Sigmoid colon (tissue), 7 donors: ENCODE results near the gene ICAM3. TPM values are rescaled to one million over a fixed set of nuclear protein-coding genes. Genes with fewer than 3 reads are reported as not detected.
A peak's percentile ranks its signal among the peaks of the same experiment; 100 is the strongest.

Source experiments
- DNase-seq: peaks from one replicate; pipeline ENCODE4 v3.0.0-alpha.2; 2019
- H3K27ac ChIP-seq, 4 donors: fragments of 200-600 bp; sonication (generic); one replicate each; pipeline ENCODE4 v1.5.1; 2016 to 2019; ENCODE audit warnings: mild to moderate bottlenecking in 1 of 4
- H3K27me3 ChIP-seq, 3 donors: fragments of 200-600 bp; sonication (generic); one replicate each; pipeline ENCODE4 v1.5.1; 2019; ENCODE audit warnings: mild to moderate bottlenecking in 1 of 3
- H3K36me3 ChIP-seq, 4 donors: fragments of 200-600 bp; sonication (generic); one replicate each; pipeline ENCODE4 v1.5.1; 2016 to 2019
- H3K4me1 ChIP-seq, 4 donors: fragments of 200-600 bp; sonication (generic); one replicate each; pipeline ENCODE4 v1.5.1; 2017 to 2019
- H3K4me3 ChIP-seq, 4 donors: fragments of 200-600 bp; sonication (generic); one replicate each; pipeline ENCODE4 v1.5.1; 2017 to 2019; ENCODE audit warnings: mild to moderate bottlenecking in 2 of 4, moderate library complexity in 1 of 4
- H3K9me3 ChIP-seq, 4 donors: fragments of 200-600 bp in 3 of 4; sonication (generic) in 3 of 4; one replicate each; pipeline versions ENCODE4 v1.5.1 to v1.6.1; 2013 to 2019
- CTCF ChIP-seq, 4 experiments: fragments of 450-650 bp in 3 of 4; fragments of 200-600 bp in 1 of 4; IDR thresholded peaks; one replicate each; pipeline ENCODE4 v1.5.1; 2016 to 2019; ENCODE audit warnings: antibody characterized with exemption in 4 of 4, mild to moderate bottlenecking in 3 of 4, moderate library complexity in 2 of 4
- EP300 ChIP-seq, 4 donors: sonication (generic); formaldehyde crosslinking; IDR thresholded peaks; one replicate each; pipeline ENCODE4 v1.6.1; 2017; ENCODE audit warnings: antibody characterized with exemption in 4 of 4
- POLR2A ChIP-seq, 2 donors: fragments of 450-650 bp; IDR thresholded peaks; one replicate each; pipeline ENCODE4 v1.6.1; 2016; ENCODE audit warnings: antibody characterized with exemption in 2 of 2, mild to moderate bottlenecking in 2 of 2, moderate library complexity in 2 of 2
- POLR2AphosphoS5 ChIP-seq, 4 donors: sonication (generic); formaldehyde crosslinking; IDR thresholded peaks; one replicate each; pipeline ENCODE4 v1.6.1; 2017; ENCODE audit warnings: antibody characterized with exemption in 4 of 4
- WGBS, 2 donors: extraction: QIAGEN DNeasy Blood & Tissue Kit; methylation state at CpG; one replicate each; pipeline ENCODE4 v1.1.7; 2013; 5-methylcytosine and 5-hydroxymethylcytosine counted together
- intact Hi-C: fragments of 100-400 bp; cut with DNase I; formaldehyde crosslinking; loops from one replicate; pipeline ENCODE4 v1.15.1; 2023
- polyA plus RNA-seq, 3 donors: library from polyadenylated mRNA; stranded (reverse); fragments of 200-250 nt; gene quantifications; one replicate each; pipeline ENCODE4 v1.2.3, GENCODE V29; 2013
- total RNA-seq, 4 donors: library from RNA; depleted of rRNA; stranded (reverse); fragments of >200 nt; gene quantifications; one replicate each; pipeline ENCODE4 v1.1.0, GENCODE V29; 2016
- donor health status: healthy with polysubstance abuse.
- donor health status: Bipolar disorder and iron deficiency.
- donor health status: healthy.

ICAM3 gene
- total and polyA plus RNA-seq, 7 donors: 1.9 to 45.2 (median 4.2) TPM

GRCh38 chr19:10362259-10362658 is 22.8 kb upstream of the ICAM3 start:
- peaks cover 18 to 98% (median 42%) of the 10 kb centered on the region in 4 donors for H3K36me3 ChIP-seq
- no peak for DNase-seq
- intact Hi-C loops: no loop called here
- H3K9me3 ChIP-seq: no peaks in the 10 kb centered on the region
- H3K4me1 ChIP-seq: no peaks in the 10 kb centered on the region
- H3K27ac ChIP-seq: no peak overlapping the region
- no peaks in the 10 kb centered on the region for H3K27me3 ChIP-seq
- WGBS, 2 donors: 96 to 98% methylated on average over 18 of the region's 18 CpGs
- TF ChIP-seq POLR2A (IDR thresholded peaks at IDR 0.05) (no peak), POLR2AphosphoS5 (IDR thresholded peaks at IDR 0.05) (no peak), CTCF (IDR thresholded peaks at IDR 0.05) (no peak), EP300 (IDR thresholded peaks at IDR 0.05) (no peak)
- no peak overlapping the region for H3K4me3 ChIP-seq

GRCh38 chr19:10361569-10362011 is 22.2 kb upstream of the ICAM3 start:
- intact Hi-C loops: no loop called here

GRCh38 chr19:10356431-10356830 is 17.0 kb upstream of the ICAM3 start:
- Histone ChIP-seq H3K27ac (no peak overlapping the region), H3K4me3 (no peak overlapping the region), H3K9me3 (no peaks in the 10 kb centered on the region), H3K36me3 (peaks cover 0 to 89% (median 28%) of the 10 kb centered on the region in 4 donors), H3K4me1 (no peaks in the 10 kb centered on the region), H3K27me3 (no peaks in the 10 kb centered on the region)
- intact Hi-C loops: no loop called here
- no peak for TF ChIP-seq POLR2A (IDR thresholded peaks at IDR 0.05)
- TF ChIP-seq CTCF (IDR thresholded peaks at IDR 0.05): no peak
- no peak for TF ChIP-seq POLR2AphosphoS5 (IDR thresholded peaks at IDR 0.05)
- TF ChIP-seq EP300 (IDR thresholded peaks at IDR 0.05): no peak
- DNase-seq: no peak
- WGBS, 2 donors: 97% methylated on average over 12 of the region's 12 CpGs

More at GRCh38 chr19:10361569-10362011, 22.2 kb upstream of the ICAM3 start:
- DNase-seq: no peak
- no peaks in the 10 kb centered on the region for H3K27me3 ChIP-seq
- H3K36me3 ChIP-seq: peaks cover 18 to 98% (median 37%) of the 10 kb centered on the region in 4 donors
- no peaks in the 10 kb centered on the region for H3K9me3 ChIP-seq
- 87 to 88% methylated on average over 16 of the region's 16 CpGs for WGBS, 2 donors
- H3K4me3 ChIP-seq: no peak overlapping the region
- H3K27ac ChIP-seq: no peak overlapping the region
- H3K4me1 ChIP-seq: no peaks in the 10 kb centered on the region
- no peak for TF ChIP-seq POLR2A (IDR thresholded peaks at IDR 0.05)
- TF ChIP-seq CTCF (IDR thresholded peaks at IDR 0.05): no peak
- no peak for TF ChIP-seq EP300 (IDR thresholded peaks at IDR 0.05)
- no peak for TF ChIP-seq POLR2AphosphoS5 (IDR thresholded peaks at IDR 0.05)

- DNase-seq: no peak
- peaks cover 0 to 84% (median 25%) of the 10 kb centered on the region in 4 donors for H3K36me3 ChIP-seq
- H3K27ac ChIP-seq: peak overlapping the region in 1 of 4 donors; percentile 42
- no peaks in the 10 kb centered on the region for H3K9me3 ChIP-seq
- intact Hi-C loops: no loop called here
- no peaks in the 10 kb centered on the region for H3K4me1 ChIP-seq
- WGBS, 2 donors: 90 to 93% methylated on average over 32 of the region's 32 CpGs
- no peaks in the 10 kb centered on the region for H3K27me3 ChIP-seq
- TF ChIP-seq EP300 (IDR thresholded peaks at IDR 0.05) (no peak), POLR2A (IDR thresholded peaks at IDR 0.05) (no peak), CTCF (IDR thresholded peaks at IDR 0.05) (no peak), POLR2AphosphoS5 (IDR thresholded peaks at IDR 0.05) (no peak)
- no peak overlapping the region for H3K4me3 ChIP-seq
These were observed 14.5 kb upstream of the ICAM3 start for GRCh38 chr19:10353793-10354391.
